Testis (tissue), 5 donors: Measurements from ENCODE around the gene GGT1. TPM values are rescaled to one million over a fixed set of nuclear protein-coding genes. Genes with fewer than 3 reads are reported as not detected.
A peak's percentile ranks its signal among the peaks of the same experiment; 100 is the strongest.
"Not testable (repeated sequence)": the region's sequence is repeated elsewhere in the genome, so short reads cannot be mapped to it uniquely, and the experiment has no call there.

Source experiments
- DNase-seq: peaks from one replicate; pipeline ENCODE4 v3.0.0-alpha.2; 2019
- H3K27ac ChIP-seq, 2 donors: fragments of 200-600 bp; sonication (generic); one replicate each; pipeline ENCODE4 v1.5.1; 2019
- H3K27me3 ChIP-seq: fragments of 200-600 bp; sonication (generic); one replicate; pipeline ENCODE4 v1.5.1; 2019
- H3K36me3 ChIP-seq: fragments of 200-600 bp; sonication (generic); one replicate; pipeline ENCODE4 v1.5.1; 2017; ENCODE audit warnings: low read depth; ENCODE audit errors: missing control alignments
- H3K4me1 ChIP-seq: fragments of 200-600 bp; sonication (generic); one replicate; pipeline ENCODE4 v1.5.1; 2019
- H3K4me3 ChIP-seq, 2 donors: fragments of 200-600 bp; sonication (generic); one replicate each; pipeline ENCODE4 v1.5.1; 2017 to 2019
- H3K9me3 ChIP-seq: fragments of 200-600 bp; sonication (generic); one replicate; pipeline ENCODE4 v1.5.1; 2017
- CTCF ChIP-seq, 3 experiments: fragments of 450-650 bp in 2 of 3; fragments of 200-600 bp in 1 of 3; sonication (generic) in 1 of 3; IDR thresholded peaks; one replicate each; pipeline ENCODE4 v1.5.1; 2016 to 2019; ENCODE audit warnings: antibody characterized with exemption in 3 of 3, mild to moderate bottlenecking in 2 of 3, moderate library complexity in 1 of 3
- POLR2A ChIP-seq: fragments of 450-650 bp; IDR thresholded peaks from one replicate; pipeline ENCODE4 v1.6.1; 2017; ENCODE audit warnings: antibody characterized with exemption, mild to moderate bottlenecking, moderate library complexity
- WGBS, 2 donors: methylation state at CpG; one replicate each; pipeline ENCODE4 v1.1.5; 2018; 5-methylcytosine and 5-hydroxymethylcytosine counted together
- intact Hi-C: fragments of 100-400 bp; cut with DNase I; formaldehyde crosslinking; loops from one replicate; pipeline ENCODE4 v1.15.1; 2023; ENCODE audit warnings: low total_unique reads
- long read RNA-seq, 2 donors: transcript quantifications; one replicate each; lab custom pipeline, GENCODE V29; 2026
- polyA plus RNA-seq: library from polyadenylated mRNA; stranded (reverse); fragments of 350-450 nt; fragmentation: Illumina TruSeq; extraction: RNeasy Lipid Tissue Mini Kit (QIAGEN cat#74804); gene quantifications from one replicate; pipeline ENCODE4 v1.2.3, GENCODE V29; 2014; ENCODE audit warnings: low read depth, low replicate concordance; ENCODE audit not compliant: insufficient read depth
- total RNA-seq, 2 donors: library from RNA; depleted of rRNA; stranded (reverse); fragments of >200 nt; gene quantifications; one replicate each; pipeline ENCODE4 v1.2.3, GENCODE V29; 2016

Gene GGT1
- 10 to 100 TPM; 75.3 to 78.2 TPM for total RNA-seq
- 23.1 TPM for polyA plus RNA-seq
- long read RNA-seq, donor 1, partial matches to known transcripts, result 0 of 2 reads
- long read RNA-seq, donor 1, other reads (novel, unspliced or antisense), result 0 of 2 reads
- long read RNA-seq, donor 2, partial matches to known transcripts, result 0 of 2 reads
- long read RNA-seq, donor 2, other reads (novel, unspliced or antisense), result 0 of 2 reads

DNA sequence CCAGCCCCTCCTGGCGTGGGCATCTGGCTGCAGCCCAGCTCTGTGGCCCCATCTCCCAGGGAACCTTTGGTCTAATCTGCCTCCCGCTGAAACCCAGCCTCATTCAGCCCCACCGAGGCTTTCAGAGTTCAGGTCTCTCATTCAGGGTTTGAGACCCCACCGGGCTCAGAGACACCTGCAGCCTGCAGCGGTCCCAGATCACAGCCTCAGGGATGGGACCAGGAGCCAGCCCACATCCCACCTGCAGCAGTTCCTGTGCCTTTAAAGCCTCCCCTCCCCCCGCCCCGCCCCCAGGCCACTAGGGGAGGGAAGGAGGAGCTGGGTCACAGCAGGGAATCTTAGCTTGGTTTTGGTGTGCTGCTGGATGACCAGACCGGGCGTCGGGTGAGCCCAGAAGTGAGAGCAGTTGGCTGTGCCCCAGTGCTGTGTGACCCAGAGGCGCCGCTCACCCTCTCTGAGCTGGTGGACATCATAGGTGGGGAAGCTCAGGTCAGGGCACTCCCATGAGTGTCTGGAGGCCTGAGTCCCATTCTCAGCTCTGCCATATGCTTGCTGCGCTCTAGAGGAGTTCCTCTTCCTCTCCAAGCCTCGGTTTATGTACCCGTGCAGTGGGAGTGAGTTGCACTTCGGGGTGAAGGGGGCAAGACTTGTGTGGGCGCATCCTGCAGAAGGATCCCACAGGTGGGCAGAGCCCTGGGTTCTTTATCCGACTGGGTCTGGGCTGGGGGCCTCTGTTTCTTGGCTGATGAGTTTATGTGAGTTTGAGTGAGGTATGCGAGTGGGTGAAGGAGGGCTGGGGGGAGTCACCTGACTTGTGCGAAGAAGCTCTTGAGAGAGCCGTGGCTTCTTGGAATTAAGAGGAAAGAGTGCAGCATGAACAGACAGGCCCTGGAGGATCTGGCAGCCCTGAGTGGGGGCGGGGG lies at the start of gene GGT1:
TSS of gene GGT1 (plus strand) at position 347 of the 923 bp plus-strand sequence. CDS start 7,889 bp downstream, outside the sequence.
- WGBS, 2 donors, result 49 to 74% methylated on average over 15 to 20 of the region's 22 CpGs
- intact Hi-C loops, H3K27me3 ChIP-seq, H3K36me3 ChIP-seq, DNase-seq, H3K9me3 ChIP-seq: not testable (repeated sequence)
- Histone ChIP-seq H3K4me1 (peaks cover 19% of the 10 kb centered on the region), H3K27ac (peak within 1 kb of the TSS; percentile 1 to 45), H3K4me3 (peak within 1 kb of the TSS in 1 of 2 donors; percentile 38)

- no peak for TF ChIP-seq POLR2A
- no peak for TF ChIP-seq CTCF (IDR thresholded peaks at IDR 0.05)
- Histone ChIP-seq H3K9me3 (no peaks in the 10 kb centered on the region), H3K4me1 (peaks cover 36% of the 10 kb centered on the region), H3K27ac (peak overlapping the region in 1 of 2 donors; percentile 98), H3K36me3 (no peaks in the 10 kb centered on the region), H3K4me3 (peak overlapping the region; percentile 84 to 97), H3K27me3 (no peaks in the 10 kb centered on the region)
- peak; percentile 48 for DNase-seq
- 8 to 10% methylated on average over 9 to 11 of the region's 12 CpGs for WGBS, 2 donors
- intact Hi-C loops, result no loop called here
These were observed 49.2 kb upstream of the GGT1 start for GRCh38 chr22:24553597-24554312.

DNA sequence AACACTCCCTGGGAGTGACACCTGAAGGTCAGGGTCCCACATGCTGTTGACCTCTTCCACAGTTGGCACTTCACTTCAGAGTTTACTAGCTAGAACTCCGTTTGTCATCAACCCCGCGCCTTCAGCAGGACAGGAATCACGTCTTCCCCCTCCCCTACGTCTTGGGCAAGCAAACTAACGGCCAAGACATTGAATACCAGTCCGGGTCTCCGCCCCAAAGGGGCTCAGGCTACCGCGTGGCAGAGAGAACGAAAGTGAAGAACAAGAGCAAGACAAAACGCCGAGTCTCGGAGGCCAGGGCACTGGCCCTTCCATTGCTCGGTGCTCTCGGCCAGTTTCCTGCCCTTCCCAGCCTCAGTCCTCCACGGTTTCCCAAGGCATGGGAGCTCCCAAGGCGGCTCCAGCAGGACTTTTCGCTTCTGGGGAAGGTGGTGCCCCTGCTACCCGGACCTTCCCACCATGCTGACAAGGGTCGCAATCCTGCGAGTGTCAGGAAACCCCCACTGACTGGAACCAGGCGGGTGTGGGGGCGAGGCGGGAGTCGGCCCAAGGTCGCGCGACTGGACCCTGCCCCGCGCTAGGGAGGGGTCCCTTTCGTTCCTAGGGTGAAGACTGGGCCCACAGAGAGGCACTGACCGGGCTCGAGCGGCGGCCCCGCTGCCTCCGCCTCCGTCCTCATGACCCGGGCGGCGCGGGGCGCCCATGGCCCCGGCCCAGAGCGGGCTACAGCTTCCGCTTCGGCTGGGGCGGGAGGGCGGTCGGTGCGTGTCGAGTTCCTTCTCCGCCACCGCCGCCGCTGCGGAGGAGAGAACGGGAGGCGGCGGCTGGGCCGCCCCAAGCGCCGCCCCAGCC lies 48.5 kb upstream of the GGT1 start, which contains the start of gene GUCD1:
TSS of gene GUCD1 (minus strand) at position 826 of the 852 bp plus-strand sequence. CDS start at position 679, 147 bp downstream.
- no peaks in the 10 kb centered on the region for H3K36me3 ChIP-seq
- intact Hi-C loops, result no loop called here
- no peaks in the 10 kb centered on the region for H3K27me3 ChIP-seq
- H3K27ac ChIP-seq, result peak within 1 kb of the TSS; percentile 94 to 98
- 0 to 1% methylated on average over 28 to 56 of the region's 64 CpGs for WGBS, 2 donors
- H3K9me3 ChIP-seq, result no peaks in the 10 kb centered on the region
- peak; percentile 25 for DNase-seq
- H3K4me3 ChIP-seq, result peak within 1 kb of the TSS; percentile 84 to 97
- H3K4me1 ChIP-seq, result peaks cover 39% of the 10 kb centered on the region
- peak; percentile 48 for TF ChIP-seq POLR2A
- no peak for TF ChIP-seq CTCF (IDR thresholded peaks at IDR 0.05)

- H3K36me3 ChIP-seq, result no peaks in the 10 kb centered on the region
- H3K4me3 ChIP-seq, result peak within 1 kb of the TSS; percentile 84 to 97
- DNase-seq, result peak; percentile 100
- H3K4me1 ChIP-seq, result peaks cover 39% of the 10 kb centered on the region
- no peaks in the 10 kb centered on the region for H3K9me3 ChIP-seq
- peak within 1 kb of the TSS; percentile 94 to 98 for H3K27ac ChIP-seq
- no peak for TF ChIP-seq POLR2A
- peak in 1 of 3 experiments; percentile 32 for TF ChIP-seq CTCF (IDR thresholded peaks at IDR 0.05)
- no peaks in the 10 kb centered on the region for H3K27me3 ChIP-seq
- WGBS, 2 donors, result 0 to 1% methylated on average over 34 to 58 of the region's 59 CpGs
- intact Hi-C loops, result no loop called here
These were observed 47.6 kb upstream of the GGT1 start, which contains the start of gene SNRPD3 for GRCh38 chr22:24555165-24556039. Gene SNRPD3 (plus strand): TSS chr22:24555999. CDS start chr22:24557675, 1,676 bp downstream.
